GM19324 (cell line): ENCODE data around the gene BAZ2B.
"Not testable (repeated sequence)": the region's sequence is repeated elsewhere in the genome, so short reads cannot be mapped to it uniquely, and the experiment has no call there.

Experiments
- ATAC-seq: cut with Tn5 transposase; IDR thresholded peaks from one replicate; pipeline ENCODE4 v1.9.1; 2021; ENCODE audit warnings: mild to moderate bottlenecking, moderate library complexity; ENCODE audit not compliant: unreplicated experiment, low FRiP score

The BAZ2B gene

DNA sequence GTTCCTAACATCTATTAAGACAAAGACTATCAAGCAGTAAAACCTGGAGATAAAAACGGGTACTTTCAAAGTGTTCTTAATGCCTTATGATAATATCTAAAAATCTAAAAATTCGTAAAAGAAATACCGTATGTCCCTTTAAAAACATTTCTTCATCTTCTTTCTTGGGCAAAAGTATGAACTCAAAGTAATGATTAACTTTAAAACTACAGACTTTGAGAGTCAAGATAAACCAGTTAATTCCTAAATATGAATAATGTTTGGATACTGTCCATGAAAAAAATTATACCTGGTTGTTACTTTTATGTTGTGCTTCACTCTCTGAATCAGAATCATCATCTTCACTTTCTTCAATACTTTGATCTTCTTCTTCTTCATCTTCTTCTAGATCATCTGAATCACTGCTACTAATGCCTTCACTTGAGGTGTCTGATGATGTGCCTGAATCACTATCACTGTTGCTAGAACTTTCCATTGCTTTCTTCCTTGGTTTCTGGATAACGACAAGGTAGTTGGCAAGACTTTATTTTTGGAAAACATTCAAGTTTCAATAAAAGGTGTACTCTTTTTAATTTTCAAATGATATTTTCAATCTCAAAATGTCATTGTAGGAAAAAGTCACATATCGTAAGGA lies 177.5 kb downstream of the BAZ2B start:
- no peak for ATAC-seq

DNA sequence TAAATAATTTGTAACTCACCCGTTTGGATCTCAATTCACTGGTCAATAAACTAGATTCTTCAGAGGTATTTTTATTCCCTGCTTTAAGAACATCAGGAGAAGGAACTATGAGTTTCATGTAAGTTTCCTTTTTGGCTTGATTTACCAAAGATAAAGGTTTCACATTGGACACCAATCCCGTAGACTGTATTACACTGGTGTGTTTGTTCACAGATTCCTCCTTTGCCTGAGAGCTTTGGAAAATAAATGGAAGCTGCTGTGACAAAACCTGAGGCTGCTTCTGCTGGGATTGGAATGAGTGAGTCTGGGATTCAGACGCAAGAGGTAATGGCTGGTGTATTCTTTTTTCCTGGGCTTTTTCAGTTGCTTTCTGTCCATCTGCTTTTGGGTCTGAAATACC lies 178.1 kb downstream of the BAZ2B start:
- ATAC-seq, result no peak

- no peak for ATAC-seq
These were observed 183.7 kb downstream of the BAZ2B start for GRCh38 chr2:159432610-159433009.

GRCh38 chr2:159427048-159427447 lies 189.3 kb downstream of the BAZ2B start:
- ATAC-seq, result no peak

DNA sequence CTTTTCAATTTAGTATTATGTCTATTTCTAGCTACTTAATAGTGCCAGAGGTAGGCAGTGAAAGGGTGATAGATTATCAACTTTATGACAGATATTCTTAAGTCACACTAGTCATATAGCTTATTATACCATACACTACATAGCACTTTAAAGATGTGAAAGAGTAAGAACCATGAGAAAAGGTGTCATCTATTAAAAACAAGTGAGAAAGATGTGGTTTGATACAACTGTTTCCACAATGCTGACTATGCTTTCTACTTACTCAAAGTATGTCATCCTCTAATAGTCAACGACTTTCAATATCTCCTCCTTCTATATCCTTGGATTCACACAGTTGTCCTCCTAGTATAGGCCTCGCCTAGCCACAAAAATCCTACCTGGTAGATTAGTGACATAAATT lies 196.9 kb downstream of the BAZ2B start:
- no peak for ATAC-seq

DNA sequence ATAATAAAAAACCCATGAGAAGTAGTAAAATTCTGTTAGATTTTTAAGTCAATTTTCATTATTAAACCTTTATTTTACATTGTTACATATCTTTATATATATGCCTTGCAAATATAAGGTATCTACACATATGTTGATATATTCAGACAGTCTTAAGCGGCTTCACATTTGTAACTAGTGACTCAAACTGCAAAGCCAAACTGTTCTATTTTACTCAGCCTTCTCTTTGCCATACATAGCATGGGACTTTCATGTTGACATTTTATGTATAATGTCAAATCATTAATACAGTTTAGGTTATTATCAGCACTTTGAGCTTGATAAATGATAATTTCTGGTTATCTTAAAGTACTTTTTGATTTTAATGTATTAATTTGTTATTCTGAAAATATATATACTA lies 204.9 kb downstream of the BAZ2B start:
- no peak for ATAC-seq

- no peak for ATAC-seq
These were observed 206.1 kb downstream of the BAZ2B start for GRCh38 chr2:159410276-159410675.

GRCh38 chr2:159409116-159409800 lies 207.1 kb downstream of the BAZ2B start:
- ATAC-seq, result no peak

GRCh38 chr2:159402790-159403189 lies 213.6 kb downstream of the BAZ2B start:
- ATAC-seq, result no peak

- ATAC-seq, result not testable (repeated sequence)
These were observed 214.2 kb downstream of the BAZ2B start for GRCh38 chr2:159402160-159402559.

DNA sequence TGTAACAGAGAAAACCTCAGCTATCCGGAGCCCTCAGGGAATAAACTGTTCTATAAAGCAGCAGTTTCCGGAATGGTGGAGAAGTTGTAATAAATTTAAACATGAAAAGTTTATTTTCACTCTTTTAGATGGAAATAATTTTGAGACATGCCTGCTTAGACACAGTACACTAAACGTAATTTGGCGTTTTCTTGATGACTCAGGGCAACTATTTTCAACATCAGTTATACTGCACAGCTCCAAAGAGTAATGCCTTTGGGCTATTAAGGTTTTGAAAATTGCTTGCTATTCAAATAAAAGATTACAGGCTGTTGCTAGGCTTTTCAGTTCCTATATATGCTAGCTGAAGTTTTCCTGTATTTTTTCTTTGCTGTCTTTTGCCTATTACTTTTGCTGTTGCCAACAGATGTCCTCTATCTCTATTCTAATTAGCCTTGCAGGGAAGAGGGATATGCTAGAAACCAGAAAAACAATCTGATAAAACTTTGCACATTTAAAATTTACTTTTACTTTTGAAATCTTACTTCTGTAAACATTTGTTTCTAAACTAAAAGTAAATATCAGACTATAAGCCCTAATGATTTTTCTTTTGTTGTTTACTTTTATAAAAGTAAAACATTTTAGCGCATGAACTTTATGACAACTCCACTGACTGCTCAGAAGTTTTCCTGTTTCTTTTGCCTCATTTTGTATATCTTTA lies 216.5 kb downstream of the BAZ2B start:
- ATAC-seq, result no peak

DNA sequence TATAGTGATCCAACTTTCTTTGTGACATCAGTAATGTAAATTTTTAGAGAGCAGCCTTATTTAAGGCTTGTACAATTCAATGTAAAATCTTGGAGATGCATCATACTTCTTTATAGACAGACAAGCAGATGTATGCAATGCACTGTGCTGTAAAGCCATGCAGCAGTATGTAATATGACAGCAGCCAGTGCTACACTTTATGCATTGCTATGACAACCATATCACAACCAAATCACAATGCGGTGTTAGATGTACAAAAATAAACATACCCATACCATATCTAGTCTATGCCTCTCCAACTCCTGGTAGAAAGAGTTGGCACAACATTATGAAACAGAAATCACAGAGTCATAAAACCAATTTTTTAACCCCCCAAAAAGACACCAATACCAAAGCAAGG lies 219.5 kb downstream of the BAZ2B start:
- no peak for ATAC-seq

- no peak for ATAC-seq
These were observed 233.8 kb downstream of the BAZ2B start for GRCh38 chr2:159382447-159383028.

DNA sequence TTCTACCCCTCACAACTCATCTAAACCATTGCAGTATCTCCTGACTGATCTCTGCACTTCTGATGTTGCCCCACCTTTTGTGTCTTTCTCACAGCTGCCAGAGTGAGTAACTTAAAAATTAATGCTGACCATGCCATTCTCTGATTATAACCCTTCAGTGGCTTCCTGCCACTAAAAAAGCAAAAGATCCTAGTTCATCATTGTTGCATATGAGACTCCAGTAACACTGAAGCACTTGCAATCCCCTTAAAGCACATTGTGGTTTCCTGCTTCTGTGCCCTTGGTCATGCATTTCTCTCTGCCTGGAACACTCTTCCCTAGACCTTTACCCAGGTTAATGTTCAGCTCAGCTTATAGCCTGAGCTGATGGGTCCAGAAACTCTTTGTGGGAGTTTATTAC lies 234.8 kb downstream of the BAZ2B start:
- peak; percentile 47 for ATAC-seq

- no peak for ATAC-seq
These were observed 235.6 kb downstream of the BAZ2B start for GRCh38 chr2:159380685-159381239.

DNA sequence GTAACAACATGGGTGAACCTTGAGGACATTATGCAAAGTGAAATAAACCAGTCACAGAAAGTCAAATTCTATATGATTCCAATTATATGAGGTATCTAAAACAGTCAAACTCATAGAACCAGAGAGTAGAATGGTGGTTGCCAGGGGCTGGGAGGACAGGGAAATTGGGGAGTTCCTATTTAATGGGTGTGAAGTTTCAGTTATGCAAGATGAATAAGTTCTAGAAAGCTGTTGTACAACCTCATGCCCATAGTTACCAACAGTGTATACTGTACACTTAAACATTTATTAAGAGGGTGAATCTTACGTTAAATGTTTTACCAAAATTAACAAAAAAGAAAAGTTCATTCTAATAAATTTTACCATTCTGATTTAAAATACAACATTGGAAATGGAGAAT lies 237.2 kb downstream of the BAZ2B start:
- ATAC-seq, result no peak

GRCh38 chr2:159375241-159375640 lies 241.1 kb downstream of the BAZ2B start:
- ATAC-seq, result no peak

GRCh38 chr2:159371506-159371905 lies 244.8 kb downstream of the BAZ2B start:
- ATAC-seq, result no peak

DNA sequence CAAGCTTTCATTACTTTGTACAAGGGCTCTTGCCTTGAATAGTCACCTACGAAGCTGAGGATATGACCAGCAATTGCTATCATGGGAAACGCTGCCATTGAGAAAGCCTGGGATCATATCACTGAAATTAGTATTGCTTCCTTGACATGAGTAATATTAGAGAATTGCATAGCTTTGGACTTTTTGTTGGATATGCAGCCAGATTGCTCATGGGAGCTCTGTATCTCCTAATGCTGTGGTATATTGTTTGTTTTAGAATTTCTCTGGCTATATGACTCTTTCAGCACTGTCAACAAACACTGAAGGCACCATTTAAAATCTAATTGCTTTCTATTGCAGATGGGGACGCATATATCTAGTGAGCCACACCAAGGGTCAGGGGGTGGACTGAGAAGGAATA lies 249.8 kb downstream of the BAZ2B start:
- ATAC-seq, result no peak

DNA sequence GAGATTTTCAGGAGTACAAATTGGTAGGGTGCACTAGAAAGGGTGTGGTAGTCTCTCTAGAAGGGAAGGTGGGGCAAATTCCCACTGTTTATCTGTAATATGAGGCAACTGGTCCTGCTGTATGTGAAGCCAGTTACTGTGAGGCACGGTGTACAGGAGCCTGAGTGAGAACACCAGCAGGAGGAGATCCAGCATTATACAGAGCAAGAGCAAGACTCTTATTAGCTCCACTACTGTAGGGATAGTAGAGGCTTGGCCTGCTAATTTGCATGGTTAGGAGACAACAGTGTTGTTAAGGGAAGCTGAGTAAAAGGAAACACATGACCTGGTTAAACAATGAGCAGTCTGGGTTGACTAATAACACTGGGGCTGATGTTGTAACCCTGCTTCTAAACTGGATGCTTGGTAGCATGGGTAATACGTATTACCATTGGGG lies 253.5 kb downstream of the BAZ2B start:
- ATAC-seq, result peak; percentile 54

GRCh38 chr2:159362094-159362493 lies 254.3 kb downstream of the BAZ2B start:
- no peak for ATAC-seq
